ENCODE results near the gene ANKRD9. TPM values are rescaled to one million over a fixed set of nuclear protein-coding genes. Genes with fewer than 3 reads are reported as not detected.
A peak's percentile ranks its signal among the peaks of the same experiment; 100 is the strongest.

The ANKRD9 gene
- total and polyA plus RNA-seq, 10 of the 15 experiments (the other 5 are each of a cell fraction or from before 2014, with no cell fraction given): 0.03 to 3.6 (median 0.49) TPM

DNA sequence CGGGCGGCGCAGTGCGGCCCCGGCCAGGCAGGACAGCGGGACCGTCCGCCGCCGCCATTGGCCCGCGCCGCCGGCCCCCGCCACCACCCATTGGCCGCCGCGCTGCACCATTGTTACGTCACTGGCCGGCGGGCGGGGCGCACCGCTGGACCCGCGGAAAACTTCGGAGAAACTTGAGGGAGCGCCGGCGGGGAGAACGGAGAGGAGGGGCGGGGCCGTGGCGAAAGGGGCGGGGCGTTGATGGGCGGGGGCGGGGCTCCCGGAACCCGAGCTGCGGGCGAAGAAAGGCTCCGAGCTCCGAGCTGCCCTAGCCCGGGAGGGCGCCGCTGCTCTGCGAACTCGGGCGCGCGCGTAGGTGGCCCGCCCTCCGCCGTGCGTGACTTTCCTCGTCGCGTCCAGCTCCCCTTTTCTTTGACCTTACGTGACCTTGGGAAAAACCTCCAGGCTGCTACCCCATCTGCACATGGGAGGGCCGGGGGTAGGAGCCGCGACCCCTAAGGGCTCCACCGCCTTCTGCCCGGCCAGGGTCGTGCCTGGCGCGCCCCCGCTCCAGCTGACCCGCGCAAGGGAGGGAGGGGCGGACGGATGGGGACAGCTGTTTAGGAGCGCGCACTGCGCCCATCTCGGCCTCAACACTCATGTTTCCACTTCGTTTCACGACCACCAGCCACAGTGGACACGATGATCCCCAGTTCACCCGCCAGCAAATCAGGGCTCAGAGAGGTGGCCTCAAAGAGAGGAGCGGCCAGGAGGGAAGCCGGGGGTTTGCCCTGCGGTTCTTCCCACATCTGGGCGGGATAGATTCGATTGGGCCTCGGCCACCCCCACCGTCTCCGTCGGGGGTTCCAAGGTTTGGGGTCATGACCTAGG, at the start of gene ANKRD9 (continued):
- TF ChIP-seq ZBTB11 (CRISPR knock-in tag; IDR thresholded peaks at IDR 0.05) (no peak), BCL11A (IDR thresholded peaks at IDR 0.05; ENCODE audit: low read depth, low read length) (no peak), ETV6 (conservative IDR thresholded peaks at IDR 0.05 in 1 of 2, IDR thresholded peaks at IDR 0.05 in 1 of 2; ENCODE audit: borderline replicate concordance in 1 of 2, low read depth in 1 of 2) (no peak), TARDBP (IDR thresholded peaks at IDR 0.05; ENCODE audit: borderline replicate concordance) (no peak), SP1 (IDR thresholded peaks at IDR 0.05; ENCODE audit: low read depth, low read length) (peak; percentile 24), ZBED1 (IDR thresholded peaks at IDR 0.05; ENCODE audit: borderline replicate concordance) (no peak), MTA2 (IDR thresholded peaks at IDR 0.05; ENCODE audit: low read depth) (no peak), DPF2 (IDR thresholded peaks at IDR 0.05) (0 out of 2 replicates have a peak, but pooled peaks have one; percentile 20), HDGF (IDR thresholded peaks at IDR 0.05) (no peak), TCF3 (IDR thresholded peaks at IDR 0.05; ENCODE audit: borderline replicate concordance, insufficient read depth, low read depth, low read length) (no peak), ZSCAN29 (IDR thresholded peaks at IDR 0.05) (no peak), YY1 (IDR thresholded peaks at IDR 0.05; ENCODE audit: low read depth, low read length) (peak; percentile 51; the same call in 1 of the 2 replicates), POLR2A (IDR thresholded peaks at IDR 0.05; ENCODE audit: low read depth, low read length) (peak; percentile 54; the same call in 1 of the 2 replicates), BRCA1 (IDR thresholded peaks at IDR 0.05; ENCODE audit: low read depth, low read length) (no peak), ESRRA (IDR thresholded peaks at IDR 0.05; ENCODE audit: low read length) (peak; percentile 75), SREBF2 (IDR thresholded peaks at IDR 0.05; ENCODE audit: low read length) (no peak), HDAC6 (IDR thresholded peaks at IDR 0.05; ENCODE audit: unreplicated experiment) (no peak), IKZF1 (conservative IDR thresholded peaks at IDR 0.05) (0 out of 2 replicates have a peak, but pooled peaks have one; percentile 18), ZNF384 (IDR thresholded peaks at IDR 0.05; ENCODE audit: borderline replicate concordance, low read depth, low read length) (no peak), BACH1 (IDR thresholded peaks at IDR 0.05; ENCODE audit: borderline replicate concordance) (no peak), MTA3 (IDR thresholded peaks at IDR 0.05; ENCODE audit: borderline replicate concordance, low read length) (no peak)
- TF ChIP-seq, protein P1, sequence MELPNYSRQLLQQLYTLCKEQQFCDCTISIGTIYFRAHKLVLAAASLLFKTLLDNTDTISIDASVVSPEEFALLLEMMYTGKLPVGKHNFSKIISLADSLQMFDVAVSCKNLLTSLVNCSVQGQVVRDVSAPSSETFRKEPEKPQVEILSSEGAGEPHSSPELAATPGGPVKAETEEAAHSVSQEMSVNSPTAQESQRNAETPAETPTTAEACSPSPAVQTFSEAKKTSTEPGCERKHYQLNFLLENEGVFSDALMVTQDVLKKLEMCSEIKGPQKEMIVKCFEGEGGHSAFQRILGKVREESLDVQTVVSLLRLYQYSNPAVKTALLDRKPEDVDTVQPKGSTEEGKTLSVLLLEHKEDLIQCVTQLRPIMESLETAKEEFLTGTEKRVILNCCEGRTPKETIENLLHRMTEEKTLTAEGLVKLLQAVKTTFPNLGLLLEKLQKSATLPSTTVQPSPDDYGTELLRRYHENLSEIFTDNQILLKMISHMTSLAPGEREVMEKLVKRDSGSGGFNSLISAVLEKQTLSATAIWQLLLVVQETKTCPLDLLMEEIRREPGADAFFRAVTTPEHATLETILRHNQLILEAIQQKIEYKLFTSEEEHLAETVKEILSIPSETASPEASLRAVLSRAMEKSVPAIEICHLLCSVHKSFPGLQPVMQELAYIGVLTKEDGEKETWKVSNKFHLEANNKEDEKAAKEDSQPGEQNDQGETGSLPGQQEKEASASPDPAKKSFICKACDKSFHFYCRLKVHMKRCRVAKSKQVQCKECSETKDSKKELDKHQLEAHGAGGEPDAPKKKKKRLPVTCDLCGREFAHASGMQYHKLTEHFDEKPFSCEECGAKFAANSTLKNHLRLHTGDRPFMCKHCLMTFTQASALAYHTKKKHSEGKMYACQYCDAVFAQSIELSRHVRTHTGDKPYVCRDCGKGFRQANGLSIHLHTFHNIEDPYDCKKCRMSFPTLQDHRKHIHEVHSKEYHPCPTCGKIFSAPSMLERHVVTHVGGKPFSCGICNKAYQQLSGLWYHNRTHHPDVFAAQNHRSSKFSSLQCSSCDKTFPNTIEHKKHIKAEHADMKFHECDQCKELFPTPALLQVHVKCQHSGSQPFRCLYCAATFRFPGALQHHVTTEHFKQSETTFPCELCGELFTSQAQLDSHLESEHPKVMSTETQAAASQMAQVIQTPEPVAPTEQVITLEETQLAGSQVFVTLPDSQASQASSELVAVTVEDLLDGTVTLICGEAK (IDR thresholded peaks at IDR 0.05; ENCODE audit: borderline replicate concordance): no peak
- TF ChIP-seq, protein P2, sequence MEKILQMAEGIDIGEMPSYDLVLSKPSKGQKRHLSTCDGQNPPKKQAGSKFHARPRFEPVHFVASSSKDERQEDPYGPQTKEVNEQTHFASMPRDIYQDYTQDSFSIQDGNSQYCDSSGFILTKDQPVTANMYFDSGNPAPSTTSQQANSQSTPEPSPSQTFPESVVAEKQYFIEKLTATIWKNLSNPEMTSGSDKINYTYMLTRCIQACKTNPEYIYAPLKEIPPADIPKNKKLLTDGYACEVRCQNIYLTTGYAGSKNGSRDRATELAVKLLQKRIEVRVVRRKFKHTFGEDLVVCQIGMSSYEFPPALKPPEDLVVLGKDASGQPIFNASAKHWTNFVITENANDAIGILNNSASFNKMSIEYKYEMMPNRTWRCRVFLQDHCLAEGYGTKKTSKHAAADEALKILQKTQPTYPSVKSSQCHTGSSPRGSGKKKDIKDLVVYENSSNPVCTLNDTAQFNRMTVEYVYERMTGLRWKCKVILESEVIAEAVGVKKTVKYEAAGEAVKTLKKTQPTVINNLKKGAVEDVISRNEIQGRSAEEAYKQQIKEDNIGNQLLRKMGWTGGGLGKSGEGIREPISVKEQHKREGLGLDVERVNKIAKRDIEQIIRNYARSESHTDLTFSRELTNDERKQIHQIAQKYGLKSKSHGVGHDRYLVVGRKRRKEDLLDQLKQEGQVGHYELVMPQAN (conservative IDR thresholded peaks at IDR 0.05): no peak

Data from GM12878 (cell line).